AG04450 (cell line): ENCODE results near the gene SALL2. TPM values are rescaled to one million over a fixed set of nuclear protein-coding genes. Genes with fewer than 3 reads are reported as not detected.

Experiments
- CTCF ChIA-PET: fragments of 300-600, 350-600 bp; formaldehyde crosslinking; extraction: SDS; loops from one replicate; lab custom pipeline; 2022; ENCODE audit warnings: antibody characterized with exemption, inconsistent platforms; lab: Charles Lee
- POLR2A ChIA-PET: fragments of 350-600 bp; formaldehyde crosslinking; extraction: SDS; loops from one replicate; lab custom pipeline; 2021; ENCODE audit warnings: antibody characterized with exemption, inconsistent platforms; lab: Yijun Ruan, JAX
- DNase-seq: peaks from one replicate; pipeline ENCODE4 v3.0.0-alpha.2; 2011; ENCODE audit warnings: low read depth, low spot score
- H3K27ac ChIP-seq: one replicate; pipeline ENCODE4 v1.5.1; 2012; ENCODE audit warnings: low read depth, low read length, control low read depth
- H3K27me3 ChIP-seq: one replicate; pipeline ENCODE4 v1.6.0; 2012; ENCODE audit warnings: low read length; ENCODE audit not compliant: control insufficient read depth, insufficient read depth
- H3K4me3 ChIP-seq: 2 replicates; pipeline ENCODE4 v1.5.1; 2011; ENCODE audit warnings: mild to moderate bottlenecking, low read depth, low read length, control low read depth
- H3K9me3 ChIP-seq: 2 replicates; pipeline ENCODE4 v1.5.1; 2012; ENCODE audit warnings: low read length; ENCODE audit not compliant: control insufficient read depth, insufficient read depth
- CTCF ChIP-seq: IDR thresholded peaks from 2 replicates; pipeline ENCODE4 v1.5.1; 2011; ENCODE audit warnings: low read depth, low read length, control low read depth, inconsistent platforms
- polyA plus RNA-seq: library from polyadenylated mRNA; depleted of rRNA; stranded (reverse); fragments of >200 nt; gene quantifications from 2 replicates; pipeline ENCODE4 v1.2.3, GENCODE V29; 2011

SALL2 gene
- polyA plus RNA-seq, 1 experiment, result 15.0 TPM

- peak; percentile 54 for TF ChIP-seq CTCF
- Histone ChIP-seq H3K27me3 (no peaks in the 10 kb centered on the region), H3K27ac (peak overlapping the region; percentile 49), H3K4me3 (no peak overlapping the region), H3K9me3 (no peaks in the 10 kb centered on the region)
- CTCF ChIA-PET, result interaction anchor here (0.8 to 2.1 kb wide), 27 partner anchors 10 to 244 kb away, joined by 3 to 54 read pairs (median 5); partner anchors contain the start of genes CHD8, METTL3, RAB2B and SALL2
- POLR2A ChIA-PET, result interaction anchor here (0.6 to 1.3 kb wide), 2 partner anchors 13 to 58 kb away, joined by 3 read pairs; no protein-coding TSS in a partner anchor
- DNase-seq, result no peak
Observed at GRCh38 chr14:21498540-21499526, 27.3 kb downstream of the SALL2 start.

GRCh38 chr14:21496453-21496852 lies 29.7 kb downstream of the SALL2 start:
- DNase-seq, result peak; percentile 34
- no peaks in the 10 kb centered on the region for H3K9me3 ChIP-seq
- no peaks in the 10 kb centered on the region for H3K27me3 ChIP-seq
- H3K27ac ChIP-seq, result peak overlapping the region; percentile 54
- ChIA-PET CTCF (interaction anchor here (1.1 to 1.6 kb wide), 2 partner anchors 15 kb away, joined by 3 read pairs; partner anchors contain the start of gene METTL3), POLR2A (interaction anchor here (0.8 to 2.4 kb wide), 2 partner anchors 15 to 21 kb away, joined by 3 to 12 read pairs; partner anchors contain the start of gene METTL3)
- H3K4me3 ChIP-seq, result no peak overlapping the region
- no peak for TF ChIP-seq CTCF

- no peak overlapping the region for H3K4me3 ChIP-seq
- H3K27me3 ChIP-seq, result no peaks in the 10 kb centered on the region
- DNase-seq, result no peak
- no peak for TF ChIP-seq CTCF
- ChIA-PET POLR2A (interaction anchor here (0.6 to 2.4 kb wide), 3 partner anchors 16 to 242 kb away, joined by 3 to 12 read pairs (median 7); partner anchors contain the start of gene METTL3), CTCF (interaction anchor here (0.7 to 2.8 kb wide), 4 partner anchors 13 to 66 kb away, joined by 3 to 20 read pairs (median 3); partner anchors contain the start of genes RAB2B and TOX4)
- peak overlapping the region; percentile 57 for H3K27ac ChIP-seq
- no peaks in the 10 kb centered on the region for H3K9me3 ChIP-seq
Observed at GRCh38 chr14:21494902-21495762, 31.0 kb downstream of the SALL2 start.

GRCh38 chr14:21486640-21487087 lies 39.5 kb downstream of the SALL2 start:
- TF ChIP-seq CTCF, result no peak
- no peak overlapping the region for H3K27ac ChIP-seq
- no peak overlapping the region for H3K4me3 ChIP-seq
- DNase-seq, result peak; percentile 44
- H3K9me3 ChIP-seq, result no peaks in the 10 kb centered on the region
- ChIA-PET POLR2A (interaction anchor here (0.6 to 1.6 kb wide), 2 partner anchors 10 to 30 kb away, joined by 3 read pairs; partner anchors contain the start of genes RAB2B and TOX4), CTCF (interaction anchor here (2.8 kb wide), 1 partner anchor 9 kb away, joined by 43 read pairs; the partner anchor contains the start of genes RAB2B and TOX4)
- no peaks in the 10 kb centered on the region for H3K27me3 ChIP-seq
